DMS 273 treated with DMSO at 0.1 percent for 48 hours (cell line): Measurements from ENCODE around the gene CCDC146.
"Not testable (repeated sequence)": the region's sequence is repeated elsewhere in the genome, so short reads cannot be mapped to it uniquely, and the experiment has no call there.

Experiments
- DNase-seq: peaks from one replicate; lab custom pipeline; 2025; lab: John Stamatoyannopoulos, UW

Gene CCDC146

DNA sequence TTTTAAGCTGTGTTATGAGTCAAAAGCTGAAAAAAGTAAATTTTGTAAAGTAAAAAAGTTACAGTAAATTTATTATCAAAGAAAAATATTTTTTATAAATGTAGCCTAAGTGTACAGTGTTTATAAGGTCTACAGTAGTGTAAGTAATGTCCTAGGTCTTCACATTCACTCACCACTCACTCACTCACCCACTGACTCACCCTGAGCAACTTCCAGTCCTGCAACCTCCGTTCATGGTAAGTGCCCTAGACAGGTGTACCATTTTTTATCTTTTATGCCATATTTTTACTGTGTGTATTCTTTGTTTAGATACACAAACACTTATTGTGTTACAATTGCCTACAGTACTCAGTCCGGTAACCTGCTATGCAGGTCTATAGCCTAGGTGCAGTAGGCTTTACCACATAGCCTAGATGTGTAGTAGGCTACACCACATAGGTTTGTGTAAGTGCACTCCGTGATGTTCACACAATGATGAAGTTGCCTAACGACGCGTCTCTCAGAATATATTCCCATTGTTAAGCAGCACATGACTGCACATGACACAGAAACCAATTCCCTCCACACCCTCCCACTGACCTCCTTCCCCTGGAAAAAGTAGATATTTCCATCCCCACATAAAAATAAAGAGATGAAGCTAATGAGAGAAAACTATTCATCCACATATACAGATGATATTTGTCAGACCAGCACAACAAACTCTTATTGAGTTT lies 122.0 kb downstream of the CCDC146 start:
- DNase-seq = no peak

DNA sequence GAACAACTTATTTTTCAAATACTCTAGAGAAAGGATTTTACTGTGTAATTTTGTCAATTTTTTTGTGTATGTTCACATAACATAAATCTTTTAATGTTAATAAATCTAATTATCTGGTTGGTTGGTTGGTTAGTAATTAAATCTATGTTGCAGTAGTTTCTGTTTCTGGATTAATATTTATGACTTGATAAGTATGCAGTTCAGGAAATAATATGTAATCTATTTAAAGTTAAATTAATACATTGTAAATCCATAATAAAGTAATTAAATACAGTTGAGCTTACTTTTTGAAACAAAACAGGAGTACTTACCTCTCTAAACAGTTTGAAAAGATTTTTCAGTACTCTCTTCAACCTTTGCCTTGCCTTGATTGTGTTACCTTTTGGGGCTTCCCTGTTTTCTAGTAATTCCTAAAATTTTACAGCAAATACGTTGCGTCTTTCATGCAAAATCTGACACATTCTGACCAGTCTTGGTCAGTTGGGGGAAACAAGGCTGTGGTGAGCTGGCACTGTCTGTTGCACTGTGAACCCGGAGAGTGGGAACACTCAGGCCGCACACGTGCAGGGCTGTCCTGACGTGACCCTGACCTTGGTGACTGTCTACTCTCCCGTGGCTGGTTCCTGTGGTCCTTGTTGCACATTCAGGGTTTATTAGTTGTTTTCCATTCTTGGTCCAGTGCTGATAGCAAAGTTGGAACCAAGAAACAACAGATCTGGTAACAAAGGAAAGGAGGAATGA lies 122.8 kb downstream of the CCDC146 start:
- no peak for DNase-seq

DNA sequence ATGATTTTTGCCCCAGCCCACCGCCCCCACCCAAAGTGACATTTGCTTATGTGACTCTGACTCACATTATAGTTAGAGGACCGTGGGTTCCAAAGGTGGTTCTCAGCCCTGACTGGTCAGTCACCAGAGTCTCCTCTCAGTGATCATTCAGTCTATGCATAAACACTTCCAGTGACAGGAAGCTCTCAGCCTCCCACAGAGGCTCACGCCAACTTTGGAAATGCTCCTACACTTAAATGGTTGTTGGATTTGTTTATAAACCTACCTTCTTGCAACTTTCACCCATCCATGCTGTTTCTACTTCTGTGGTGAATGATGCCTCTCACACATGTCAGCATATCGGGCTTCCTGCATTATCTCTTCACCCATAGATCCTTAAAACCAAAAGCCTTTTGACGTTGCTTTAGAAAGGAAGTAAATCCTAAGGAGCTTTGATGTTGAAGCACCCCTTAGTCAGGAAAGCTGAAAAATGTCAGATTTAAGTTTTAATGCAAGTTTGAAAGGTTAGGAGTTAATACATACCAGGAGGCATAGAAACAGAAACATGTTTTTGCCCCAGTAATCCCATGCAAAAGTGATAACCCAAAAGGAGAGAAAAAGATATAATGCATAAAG lies 123.7 kb downstream of the CCDC146 start:
- DNase-seq = no peak

DNA sequence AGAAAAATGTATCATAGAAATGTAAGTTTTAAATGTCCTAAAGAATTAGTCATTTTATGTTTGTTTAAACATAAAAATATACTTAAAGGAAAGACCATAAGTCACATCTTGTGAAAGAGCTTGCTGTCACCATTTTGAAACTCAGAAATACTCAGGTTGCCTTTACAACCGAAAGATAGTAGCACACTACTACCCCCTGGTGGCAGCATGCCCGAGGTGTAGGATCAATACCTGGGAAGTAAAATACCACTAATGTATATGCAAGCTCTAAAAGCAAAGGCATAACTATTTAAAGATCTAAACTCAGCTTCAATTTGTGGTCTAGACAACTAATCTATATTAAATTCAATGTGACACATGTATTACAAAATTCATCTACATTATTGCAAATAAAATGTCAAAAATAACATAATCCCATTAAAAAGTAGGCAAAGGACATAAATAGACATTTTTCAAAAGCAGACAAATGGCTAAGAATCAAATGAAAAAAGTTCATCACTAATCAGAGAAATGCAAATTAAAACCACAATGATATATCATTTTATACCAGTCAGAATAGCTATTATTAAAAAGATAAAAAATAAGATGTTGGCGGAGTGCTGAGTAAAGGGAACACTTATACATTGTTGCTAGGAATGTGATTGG lies 124.9 kb downstream of the CCDC146 start:
- DNase-seq = peak; percentile 37

DNA sequence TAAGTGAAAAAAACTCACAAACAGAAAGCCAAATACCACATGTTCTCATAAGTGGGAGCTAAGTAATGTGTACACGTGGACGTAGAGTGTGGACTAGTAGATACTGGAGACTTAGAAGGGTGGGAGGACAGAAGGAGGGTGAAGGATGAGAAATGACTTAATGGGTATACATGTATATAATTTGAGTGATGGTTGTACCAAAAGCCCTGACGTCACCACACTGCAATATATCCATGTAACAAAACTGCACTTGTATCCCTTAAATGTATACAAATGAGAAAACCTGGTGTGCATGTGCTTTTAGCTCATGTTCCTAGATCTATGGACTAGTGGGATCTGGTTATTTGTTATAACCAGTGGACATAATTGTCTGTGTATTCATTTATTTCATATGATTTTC lies 125.7 kb downstream of the CCDC146 start:
- no peak for DNase-seq

DNA sequence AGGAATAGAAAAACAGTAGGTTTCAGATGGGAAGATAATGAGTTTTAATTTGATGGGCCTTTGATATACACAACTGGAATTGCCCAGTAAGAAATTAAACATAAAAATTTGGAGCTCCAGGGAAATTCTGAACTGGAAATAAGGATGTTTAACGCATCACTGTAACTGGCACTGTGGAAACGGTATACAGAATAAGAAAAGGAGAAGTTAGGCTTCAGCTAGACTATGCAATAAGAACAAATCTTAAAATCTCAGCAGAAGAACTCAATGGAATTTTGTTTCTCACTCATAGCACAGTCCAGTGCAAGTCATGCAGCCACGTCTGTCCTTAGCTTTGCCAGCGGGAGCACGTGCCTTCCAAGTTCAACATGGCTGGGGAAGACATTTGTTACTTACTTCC lies 130.1 kb downstream of the CCDC146 start:
- no peak for DNase-seq

DNA sequence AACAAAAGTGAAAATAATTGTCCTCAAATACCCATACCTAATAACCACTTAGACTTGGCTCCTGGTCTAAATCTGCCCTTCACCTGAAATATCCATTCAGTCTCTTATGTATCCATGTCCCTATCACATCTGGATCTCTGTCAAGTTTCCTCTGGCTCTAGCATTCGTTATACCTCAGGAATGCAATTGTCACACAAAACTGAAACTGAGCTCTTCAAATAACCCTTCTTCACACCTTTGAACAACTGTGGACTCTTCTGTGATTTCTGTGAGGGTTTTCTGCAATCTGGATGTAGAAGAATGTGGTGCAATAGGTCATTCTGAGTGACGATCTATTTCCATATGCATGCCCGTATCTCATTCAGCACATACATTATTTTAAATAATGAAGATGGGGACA lies 130.7 kb downstream of the CCDC146 start:
- no peak for DNase-seq

DNA sequence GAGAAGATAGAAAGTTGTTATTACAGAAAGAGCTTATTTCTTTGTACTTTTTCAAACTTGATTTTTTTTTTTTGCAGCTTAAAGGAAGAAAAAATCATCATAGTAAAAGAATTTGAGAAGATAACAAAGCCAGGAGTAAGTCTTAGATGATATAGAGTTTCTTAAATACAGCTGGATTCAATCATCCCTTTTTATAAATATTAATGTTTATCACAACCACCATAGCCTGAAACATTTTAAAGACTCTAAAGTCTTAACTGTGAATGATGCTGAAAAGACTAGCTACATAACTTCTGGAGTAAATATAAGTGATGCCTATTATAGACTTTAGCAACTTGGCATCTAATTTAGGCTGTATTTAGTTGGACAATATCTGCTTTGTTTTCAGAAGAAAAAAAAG lies 132.0 kb downstream of the CCDC146 start:
- no peak for DNase-seq

DNA sequence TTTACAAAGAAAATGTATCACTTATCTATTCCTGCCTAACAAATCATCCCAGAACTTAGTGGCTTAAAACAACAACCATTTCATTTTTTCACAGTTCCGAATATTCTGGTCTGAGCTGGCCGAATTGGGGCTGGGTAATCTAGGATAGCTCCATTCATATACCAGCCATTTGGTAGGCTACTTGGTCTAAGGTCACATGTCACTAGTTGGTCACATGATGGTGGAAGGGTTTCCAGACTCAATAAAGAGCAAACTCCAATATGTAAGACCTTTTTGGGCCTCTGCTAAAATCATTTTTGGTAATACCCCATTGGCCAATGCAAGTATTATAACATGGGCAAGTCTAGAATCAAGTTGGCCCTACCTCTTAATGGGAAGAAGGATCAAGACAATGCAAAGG lies 132.5 kb downstream of the CCDC146 start:
- DNase-seq = no peak

DNA sequence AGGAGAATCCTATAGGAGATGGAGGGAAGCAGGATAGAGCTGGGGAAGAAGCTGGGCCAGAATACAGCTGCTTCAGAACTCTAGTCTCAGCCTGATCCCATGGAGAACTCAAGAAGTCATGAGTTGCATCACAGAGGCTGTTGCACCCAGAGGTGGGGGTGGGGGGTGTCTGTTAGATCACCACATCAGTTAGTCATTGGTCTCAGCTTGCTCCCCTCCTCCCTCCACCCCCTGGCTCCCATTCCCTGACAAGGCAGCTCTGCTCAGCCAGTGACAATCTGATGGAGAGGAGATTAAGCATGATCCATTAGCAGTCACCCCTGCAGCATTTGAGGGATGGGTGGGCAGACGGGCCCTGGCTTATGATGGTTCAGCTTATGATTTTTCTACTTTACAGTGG lies 135.6 kb downstream of the CCDC146 start:
- DNase-seq = no peak

DNA sequence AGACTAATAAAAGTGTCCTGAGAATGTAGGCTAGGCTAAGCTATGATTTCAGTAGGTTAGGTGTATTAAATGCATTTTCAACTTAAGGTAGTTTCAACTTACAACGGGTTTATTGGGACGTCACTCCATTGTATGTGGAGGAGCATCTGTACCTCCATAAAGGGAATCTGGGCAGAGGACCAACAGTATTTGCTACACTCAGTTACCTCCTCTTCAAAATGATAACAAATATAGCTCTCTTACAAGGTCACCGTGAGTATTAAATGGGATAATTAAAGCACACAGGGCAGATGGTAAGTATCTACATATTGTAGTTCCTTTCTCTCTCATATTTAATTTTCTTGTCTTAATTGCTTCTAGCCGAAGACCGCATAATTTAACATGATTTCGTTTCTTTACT lies 136.2 kb downstream of the CCDC146 start:
- peak; percentile 5 for DNase-seq

DNA sequence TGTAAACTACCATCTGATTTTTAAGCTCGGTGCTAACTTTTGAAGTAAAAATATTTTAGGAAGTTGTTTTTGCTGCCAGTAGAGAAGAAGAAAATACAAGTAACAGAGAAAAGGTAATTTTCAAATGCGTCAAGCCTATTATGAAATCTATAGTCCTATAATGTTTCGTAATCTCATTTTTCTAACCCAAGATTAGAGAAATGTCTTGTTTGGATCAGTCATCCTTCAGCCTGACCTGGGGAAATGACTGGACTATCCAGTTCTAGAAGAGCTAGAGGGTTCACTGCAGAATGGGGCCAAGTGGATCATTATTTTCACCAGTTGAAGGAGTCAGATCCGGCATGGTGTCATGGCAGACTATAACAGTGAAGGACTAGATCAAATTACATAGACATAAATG lies 139.9 kb downstream of the CCDC146 start:
- no peak for DNase-seq

DNA sequence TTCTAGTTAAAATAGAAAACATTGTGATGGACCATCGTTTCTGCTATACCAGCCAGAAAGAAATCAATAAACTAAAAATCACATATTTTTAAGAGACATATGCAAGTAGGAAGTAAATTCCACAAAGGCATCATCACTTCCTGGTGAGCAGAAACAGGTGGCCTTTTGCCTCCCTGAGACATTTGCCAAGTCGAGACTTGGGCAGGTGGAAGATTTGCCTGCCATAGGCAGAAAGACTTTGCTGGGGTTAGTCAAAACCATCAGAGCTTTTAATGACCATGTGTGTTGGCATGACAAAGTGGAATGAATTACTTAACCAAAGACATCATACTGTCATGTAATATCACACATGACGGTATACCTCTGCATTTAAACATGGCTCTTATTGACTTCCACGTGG lies 143.3 kb downstream of the CCDC146 start:
- no peak for DNase-seq

DNA sequence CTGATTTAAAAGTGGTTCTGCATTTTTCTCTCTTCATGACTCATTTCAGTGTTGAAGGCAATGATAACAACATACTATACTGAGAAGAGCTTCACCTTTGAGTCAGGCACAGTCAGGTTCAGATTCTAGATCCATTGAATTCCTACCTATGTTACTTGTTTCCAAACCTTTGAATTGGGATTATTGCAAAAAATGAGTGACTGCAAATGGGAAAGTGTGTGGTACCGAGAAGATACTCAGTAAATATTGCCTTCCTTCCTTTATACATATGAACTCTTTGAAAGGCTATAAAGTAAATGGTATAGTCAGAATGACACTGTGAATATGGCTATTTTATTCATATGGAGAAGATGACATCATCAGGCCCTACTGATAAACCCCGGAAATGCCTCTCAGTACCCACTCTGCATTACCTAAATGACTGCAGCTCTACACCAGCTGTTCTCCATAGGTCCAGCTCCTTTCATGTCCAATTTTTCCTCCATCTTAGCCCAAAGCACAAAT lies 143.9 kb downstream of the CCDC146 start:
- no peak for DNase-seq

DNA sequence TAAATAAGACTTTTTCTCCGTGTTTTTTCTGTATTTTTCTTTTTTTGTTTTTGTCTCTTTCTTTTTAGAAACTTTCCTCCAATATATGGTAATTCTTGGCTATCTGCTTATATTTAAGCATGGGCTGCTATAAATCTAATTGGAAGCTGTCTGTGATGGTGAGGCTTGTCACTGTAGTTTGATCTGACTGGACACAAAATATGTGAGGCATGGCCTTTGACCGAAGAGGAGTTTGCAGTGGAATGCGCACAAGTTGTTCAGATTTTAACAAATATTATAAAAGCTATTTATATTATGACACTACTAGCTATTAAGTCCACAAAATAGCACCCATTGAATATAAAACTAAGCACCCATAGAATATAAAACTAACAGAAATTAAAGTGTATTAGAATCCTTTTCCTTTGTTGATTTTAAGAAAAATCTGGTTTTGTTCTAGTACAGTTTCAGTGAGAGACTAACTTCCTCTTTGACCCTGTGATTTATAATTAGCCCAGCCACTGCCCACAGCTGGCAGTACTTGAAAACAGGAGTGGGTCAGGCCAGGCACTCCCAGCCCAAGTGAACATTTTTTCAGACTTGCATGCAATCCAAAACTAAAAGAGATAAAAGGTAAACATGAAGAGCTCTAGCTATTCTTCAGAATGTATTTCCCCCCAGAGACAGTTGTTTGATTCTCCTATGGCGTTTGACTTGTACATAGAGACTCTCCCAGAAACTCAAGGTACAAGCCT lies 147.1 kb downstream of the CCDC146 start:
- DNase-seq = no peak

DNA sequence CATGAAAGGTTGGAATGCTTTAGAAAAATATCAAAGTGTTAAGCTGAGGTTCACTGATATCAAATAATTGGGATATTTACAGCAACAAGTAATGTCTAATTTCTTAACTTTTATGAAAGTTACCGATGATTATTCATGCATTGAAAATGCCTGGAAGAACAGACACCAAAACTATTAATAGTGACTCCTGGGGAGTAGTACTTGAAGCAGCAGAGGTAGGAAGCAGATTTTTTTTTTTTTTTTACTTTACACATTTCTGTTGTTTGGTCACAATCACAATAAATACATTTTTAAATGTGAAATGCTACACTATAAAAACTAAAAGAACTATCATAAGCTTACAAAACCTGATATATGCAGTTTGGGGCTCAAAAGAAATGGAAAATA lies 147.7 kb downstream of the CCDC146 start:
- DNase-seq = no peak

DNA sequence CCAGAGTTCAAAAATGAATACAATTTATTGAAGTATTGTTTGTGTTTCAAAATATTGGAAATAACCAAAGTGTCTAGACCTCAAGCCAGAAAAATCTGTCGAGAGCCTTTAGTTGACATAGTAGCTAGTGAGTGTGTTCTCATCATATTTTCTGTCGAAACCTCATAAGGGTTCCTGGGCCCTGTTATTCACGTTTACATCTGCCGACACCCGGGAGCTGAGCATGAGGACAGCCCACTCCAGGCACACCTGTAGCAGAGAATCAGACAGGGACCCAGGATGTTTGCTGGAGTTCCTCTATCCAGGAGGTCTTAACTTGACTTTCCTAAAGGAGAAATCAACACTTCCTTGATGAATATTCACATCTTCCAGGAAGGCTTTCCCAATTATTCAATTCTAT lies 149.4 kb downstream of the CCDC146 start:
- no peak for DNase-seq

DNA sequence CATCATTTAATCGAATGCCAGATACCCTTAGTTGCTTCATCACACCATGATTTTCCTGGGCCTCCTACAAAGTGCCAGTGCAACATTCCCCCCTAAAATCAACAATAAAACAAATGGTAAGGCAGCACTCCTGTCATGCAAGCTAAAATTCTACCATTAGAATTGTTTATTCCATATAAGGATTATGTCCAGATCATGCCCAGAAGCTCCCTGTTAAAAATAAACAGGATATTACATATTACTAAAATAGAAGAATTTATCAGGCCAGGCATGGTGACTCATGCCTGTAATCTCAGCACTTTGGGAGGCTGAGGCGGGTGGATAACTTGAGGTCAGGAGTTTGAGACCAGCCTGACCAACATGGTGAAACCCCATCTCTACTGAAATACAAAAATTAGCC lies 153.2 kb downstream of the CCDC146 start:
- DNase-seq = not testable (repeated sequence)

DNA sequence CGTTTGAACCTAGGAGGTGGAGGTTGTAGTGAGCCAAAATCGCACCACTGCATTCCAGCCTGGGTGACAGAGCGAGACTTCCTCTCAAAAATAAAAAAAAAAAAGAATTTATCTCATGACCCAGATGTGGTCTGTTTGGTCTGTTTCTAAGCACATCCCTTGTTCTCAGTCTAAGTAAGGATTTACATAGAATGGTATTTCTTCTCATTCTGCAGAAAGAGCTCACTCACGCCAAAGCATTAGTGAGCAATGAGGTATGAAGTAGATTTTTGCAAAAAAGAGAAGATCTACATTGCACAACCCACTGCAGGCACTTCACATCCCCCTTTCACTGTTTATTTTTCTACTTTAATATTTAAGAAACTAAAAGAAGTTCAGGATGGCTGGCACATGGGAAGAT lies 153.7 kb downstream of the CCDC146 start:
- DNase-seq = no peak

DNA sequence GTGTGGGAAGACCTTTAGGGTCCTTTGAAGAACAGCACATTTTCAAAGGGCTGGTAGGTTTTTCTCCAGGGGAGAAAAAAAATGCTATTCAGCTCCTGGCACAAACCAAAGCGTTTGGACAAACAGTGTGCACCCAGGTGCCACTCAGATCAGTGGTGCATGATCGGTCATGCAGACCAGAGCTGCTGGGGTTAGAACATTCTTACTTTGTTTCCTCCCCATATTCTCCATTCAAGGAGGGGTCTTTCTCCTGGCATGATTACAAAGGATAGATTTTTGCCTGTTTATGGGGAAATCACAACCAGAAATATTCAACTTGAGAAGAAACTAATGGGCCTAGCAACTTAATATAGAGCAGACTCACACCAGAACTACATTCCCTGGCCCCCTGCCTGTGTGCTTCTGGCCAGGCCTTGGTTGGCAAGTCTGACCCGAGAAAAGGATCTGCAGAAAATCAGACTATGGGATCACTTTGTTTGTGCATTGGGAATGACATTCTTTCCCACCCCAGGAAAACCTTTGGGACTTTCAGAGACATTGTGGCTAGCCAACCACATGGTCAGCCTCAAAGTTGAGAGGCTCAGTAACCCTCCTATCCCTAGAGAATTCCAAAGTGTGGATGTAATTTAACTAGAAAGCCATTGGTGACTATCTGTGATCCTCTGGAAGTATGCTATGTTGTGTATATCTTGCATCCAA lies 159.5 kb downstream of the CCDC146 start:
- DNase-seq = no peak

DNA sequence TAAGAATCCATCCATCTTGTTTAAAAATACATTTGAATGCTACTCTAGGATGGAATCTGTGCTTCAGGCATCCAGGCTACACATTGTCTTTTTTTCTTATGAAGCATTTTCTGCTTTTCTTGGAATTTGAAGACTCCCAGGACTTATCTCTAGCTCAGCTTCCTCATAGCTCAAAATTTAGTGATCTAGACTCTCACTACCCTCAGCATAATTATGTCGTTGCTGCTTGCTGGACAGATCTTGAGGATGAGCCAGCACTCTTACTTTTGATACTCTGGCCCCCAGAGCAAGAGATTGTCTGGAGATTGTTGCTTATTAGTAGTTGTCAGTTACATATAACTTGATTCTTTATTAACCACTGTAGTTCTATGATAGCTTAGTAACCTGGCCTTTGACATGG lies 160.5 kb downstream of the CCDC146 start:
- no peak for DNase-seq
